Lower leg skin (tissue), 3 donors: ENCODE measurements around the gene NCOR2.

Experiments
- POLR2A ChIP-seq, 2 donors: fragments of 450-650 bp; IDR thresholded peaks; one replicate each; pipeline ENCODE4 v1.6.1; 2016 to 2017; ENCODE audit warnings: antibody characterized with exemption in 2 of 2, mild to moderate bottlenecking in 1 of 2, moderate library complexity in 1 of 2
- TF ChIP-seq, protein P1 (sequence below), 3 donors: fragments of 450-650 bp; IDR thresholded peaks; one replicate each; pipeline ENCODE4 v1.5.1; 2016; ENCODE audit warnings: antibody characterized with exemption in 3 of 3, mild to moderate bottlenecking in 3 of 3, moderate library complexity in 2 of 3

DNA sequence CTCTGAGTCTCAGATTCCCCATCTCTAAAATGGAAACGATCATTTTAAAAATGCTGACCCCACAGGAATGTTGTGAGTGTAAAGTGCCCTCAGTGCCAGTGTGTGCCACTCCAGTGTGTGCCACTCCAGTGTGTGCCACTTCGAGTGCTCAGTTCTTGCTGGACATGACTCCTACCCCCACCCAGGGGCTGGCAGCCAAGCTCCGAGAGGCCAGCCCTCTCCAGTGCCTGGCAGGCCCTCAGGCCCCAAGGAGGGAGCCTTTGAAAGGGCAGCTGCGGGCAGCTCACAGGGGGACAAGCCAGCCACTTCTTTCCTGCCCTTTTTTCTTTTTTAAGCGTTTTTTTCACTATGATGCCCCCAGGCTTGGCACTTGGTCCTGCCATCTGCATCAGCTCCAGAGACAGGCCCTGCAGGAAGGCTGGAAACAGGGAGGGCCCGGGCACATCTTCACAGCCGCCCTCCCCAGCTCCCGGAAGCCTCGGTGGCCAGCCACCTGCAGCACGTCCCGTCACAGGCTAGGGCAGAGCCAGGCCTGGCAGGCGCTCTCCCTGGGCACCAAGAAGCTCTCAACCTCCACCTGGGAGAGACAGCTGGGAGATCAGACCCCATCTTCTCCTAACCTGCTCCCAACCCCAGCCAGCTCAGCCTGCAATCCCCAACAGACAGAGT, 29.8 kb downstream of the NCOR2 start:
- TF ChIP-seq, protein P1, sequence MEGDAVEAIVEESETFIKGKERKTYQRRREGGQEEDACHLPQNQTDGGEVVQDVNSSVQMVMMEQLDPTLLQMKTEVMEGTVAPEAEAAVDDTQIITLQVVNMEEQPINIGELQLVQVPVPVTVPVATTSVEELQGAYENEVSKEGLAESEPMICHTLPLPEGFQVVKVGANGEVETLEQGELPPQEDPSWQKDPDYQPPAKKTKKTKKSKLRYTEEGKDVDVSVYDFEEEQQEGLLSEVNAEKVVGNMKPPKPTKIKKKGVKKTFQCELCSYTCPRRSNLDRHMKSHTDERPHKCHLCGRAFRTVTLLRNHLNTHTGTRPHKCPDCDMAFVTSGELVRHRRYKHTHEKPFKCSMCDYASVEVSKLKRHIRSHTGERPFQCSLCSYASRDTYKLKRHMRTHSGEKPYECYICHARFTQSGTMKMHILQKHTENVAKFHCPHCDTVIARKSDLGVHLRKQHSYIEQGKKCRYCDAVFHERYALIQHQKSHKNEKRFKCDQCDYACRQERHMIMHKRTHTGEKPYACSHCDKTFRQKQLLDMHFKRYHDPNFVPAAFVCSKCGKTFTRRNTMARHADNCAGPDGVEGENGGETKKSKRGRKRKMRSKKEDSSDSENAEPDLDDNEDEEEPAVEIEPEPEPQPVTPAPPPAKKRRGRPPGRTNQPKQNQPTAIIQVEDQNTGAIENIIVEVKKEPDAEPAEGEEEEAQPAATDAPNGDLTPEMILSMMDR (IDR thresholded peaks at IDR 0.05): no peak
- no peak for TF ChIP-seq POLR2A (IDR thresholded peaks at IDR 0.05)
